Chondrocyte (in vitro differentiated cells): ENCODE measurements around the gene ADPRS. TPM values are rescaled to one million over a fixed set of nuclear protein-coding genes. Genes with fewer than 3 reads are reported as not detected.

Source experiments
- DNase-seq: peaks from one replicate; pipeline ENCODE4 v3.0.0; 2021; ENCODE audit warnings: mixed read lengths, low spot score
- H3K27ac Mint-ChIP-seq: one replicate; pipeline ENCODE4 v1.8.0; 2021; ENCODE audit warnings: mild to moderate bottlenecking, moderate library complexity, mixed read lengths; ENCODE audit not compliant: unreplicated experiment
- H3K27me3 Mint-ChIP-seq: 2 replicates; pipeline ENCODE4 v1.8.0; 2021; ENCODE audit warnings: low read depth, mixed read lengths
- H3K36me3 Mint-ChIP-seq: 2 replicates; pipeline ENCODE4 v1.8.0; 2021; ENCODE audit warnings: low read depth, mixed read lengths
- H3K4me1 Mint-ChIP-seq: 2 replicates; pipeline ENCODE4 v1.8.0; 2021; ENCODE audit warnings: low read depth, mild to moderate bottlenecking, mixed read lengths
- H3K4me3 Mint-ChIP-seq: one replicate; pipeline ENCODE4 v1.8.0; 2021; ENCODE audit warnings: mild to moderate bottlenecking, moderate library complexity, mixed read lengths; ENCODE audit not compliant: unreplicated experiment
- H3K9me3 Mint-ChIP-seq: 2 replicates; pipeline ENCODE4 v1.8.0; 2021; ENCODE audit warnings: low read depth, mixed read lengths
- total RNA-seq: library from RNA; stranded (reverse); gene quantifications from 3 replicates; pipeline ENCODE4 v1.2.1, GENCODE V29; 2021
- TF ChIP-seq, protein P1 (sequence below): fragments of 200-600 bp; sonication (generic); IDR thresholded peaks from 2 replicates; pipeline ENCODE4 v1.5.0; 2021; ENCODE audit warnings: antibody characterized with exemption, mild to moderate bottlenecking, moderate library complexity

ADPRS gene
- total RNA-seq, 1 donor from 2014 or later = 26.9 TPM

DNA sequence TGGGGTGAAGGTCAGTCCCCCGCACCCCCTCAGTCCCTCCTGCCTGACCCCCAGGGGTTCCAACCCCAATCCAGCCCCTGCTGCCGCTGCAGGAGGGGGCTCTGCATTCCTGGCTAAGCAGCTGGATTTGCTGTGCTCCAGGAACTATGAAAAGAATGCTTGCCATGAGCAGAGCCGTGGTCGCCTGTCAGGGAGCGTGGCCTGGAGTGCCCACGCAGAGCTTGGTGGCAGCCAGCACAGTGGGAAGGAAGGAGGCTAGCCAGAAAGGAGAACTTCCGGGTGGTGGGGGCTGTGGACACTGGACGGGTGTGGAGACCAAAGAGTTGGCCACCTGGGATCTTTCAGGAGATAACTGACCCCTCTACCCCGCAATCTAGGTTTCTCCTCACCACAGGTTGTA, 30.8 kb downstream of the ADPRS start:
- no peak for DNase-seq
- TF ChIP-seq, protein P1, sequence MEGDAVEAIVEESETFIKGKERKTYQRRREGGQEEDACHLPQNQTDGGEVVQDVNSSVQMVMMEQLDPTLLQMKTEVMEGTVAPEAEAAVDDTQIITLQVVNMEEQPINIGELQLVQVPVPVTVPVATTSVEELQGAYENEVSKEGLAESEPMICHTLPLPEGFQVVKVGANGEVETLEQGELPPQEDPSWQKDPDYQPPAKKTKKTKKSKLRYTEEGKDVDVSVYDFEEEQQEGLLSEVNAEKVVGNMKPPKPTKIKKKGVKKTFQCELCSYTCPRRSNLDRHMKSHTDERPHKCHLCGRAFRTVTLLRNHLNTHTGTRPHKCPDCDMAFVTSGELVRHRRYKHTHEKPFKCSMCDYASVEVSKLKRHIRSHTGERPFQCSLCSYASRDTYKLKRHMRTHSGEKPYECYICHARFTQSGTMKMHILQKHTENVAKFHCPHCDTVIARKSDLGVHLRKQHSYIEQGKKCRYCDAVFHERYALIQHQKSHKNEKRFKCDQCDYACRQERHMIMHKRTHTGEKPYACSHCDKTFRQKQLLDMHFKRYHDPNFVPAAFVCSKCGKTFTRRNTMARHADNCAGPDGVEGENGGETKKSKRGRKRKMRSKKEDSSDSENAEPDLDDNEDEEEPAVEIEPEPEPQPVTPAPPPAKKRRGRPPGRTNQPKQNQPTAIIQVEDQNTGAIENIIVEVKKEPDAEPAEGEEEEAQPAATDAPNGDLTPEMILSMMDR = no peak
- Mint-ChIP-seq H3K27me3 (peaks cover 1% of the 10 kb centered on the region), H3K9me3 (no peaks in the 10 kb centered on the region), H3K36me3 (no peaks in the 10 kb centered on the region), H3K4me3 (no peak overlapping the region), H3K27ac (peak overlapping the region; percentile 67), H3K4me1 (peaks cover 55% of the 10 kb centered on the region)

DNA sequence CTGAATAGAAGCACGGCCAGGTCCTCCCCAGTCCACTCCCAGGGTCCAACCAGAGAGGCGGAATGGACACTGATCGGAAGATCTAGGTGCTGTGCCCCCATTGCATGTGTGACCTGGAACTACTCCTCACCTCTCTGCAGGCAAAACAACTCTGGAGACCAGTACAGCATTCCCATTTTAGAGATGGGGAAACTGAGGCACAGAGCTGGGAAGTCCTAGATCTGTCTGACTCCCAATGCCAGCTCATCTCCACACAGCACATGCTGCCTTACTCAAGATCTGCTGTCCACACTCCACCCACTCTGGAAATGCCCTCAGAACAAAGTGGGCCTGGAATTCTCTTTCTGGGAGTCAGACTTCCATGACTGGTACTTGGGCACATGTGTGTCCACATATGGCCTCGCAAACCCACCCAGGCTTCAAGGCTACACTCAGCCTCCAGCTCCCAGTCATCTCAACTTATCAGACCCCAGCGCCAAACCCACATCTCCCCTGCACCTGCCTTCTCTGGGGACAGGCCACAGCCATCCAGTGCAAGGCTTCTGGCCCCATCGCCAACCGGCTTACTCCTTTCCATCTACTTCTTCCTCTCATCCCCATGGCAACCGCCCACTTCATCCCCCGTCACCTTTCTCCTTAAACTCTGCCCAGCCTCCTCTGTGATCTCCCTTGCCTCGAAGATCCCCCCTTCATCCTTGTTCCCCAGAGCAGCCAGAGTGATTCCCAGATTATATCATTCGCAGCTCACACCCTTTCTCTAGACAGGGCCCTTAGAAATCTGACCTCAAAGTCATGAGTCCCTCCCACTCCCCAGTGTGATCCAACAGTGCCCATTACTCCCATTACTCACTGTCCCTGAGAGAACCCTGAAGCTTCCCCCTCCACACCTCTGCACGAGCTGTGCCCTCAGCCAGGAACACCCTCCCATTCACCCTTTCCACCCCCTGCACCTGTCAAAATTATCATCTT, 33.7 kb downstream of the ADPRS start:
- no peak overlapping the region for H3K4me3 Mint-ChIP-seq
- no peaks in the 10 kb centered on the region for H3K36me3 Mint-ChIP-seq
- H3K9me3 Mint-ChIP-seq = no peaks in the 10 kb centered on the region
- TF ChIP-seq, protein P1 = no peak
- peaks cover 47% of the 10 kb centered on the region for H3K4me1 Mint-ChIP-seq
- no peak for DNase-seq
- H3K27me3 Mint-ChIP-seq = peaks cover 2% of the 10 kb centered on the region
- H3K27ac Mint-ChIP-seq = peak overlapping the region; percentile 25

DNA sequence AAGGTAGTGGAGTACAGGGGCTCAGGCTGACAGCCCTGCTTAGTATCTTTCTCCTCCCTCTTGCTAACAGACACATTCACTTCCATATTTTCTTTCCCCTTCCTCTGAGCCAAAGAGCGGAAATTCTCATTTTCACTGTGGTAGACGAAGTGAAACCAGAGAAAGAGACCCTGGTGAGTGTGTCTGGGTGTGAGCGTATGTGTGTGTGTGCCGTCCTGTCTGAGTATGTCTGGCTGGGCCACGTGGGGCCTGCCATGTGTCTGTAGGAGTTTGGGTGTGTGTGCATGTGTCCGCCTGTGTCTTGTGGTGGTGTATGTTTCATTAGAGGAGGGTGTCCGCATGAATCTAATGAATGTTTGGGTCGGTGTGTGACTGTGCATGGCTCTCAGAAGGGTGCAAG, 34.7 kb downstream of the ADPRS start:
- peak overlapping the region; percentile 4 for H3K4me3 Mint-ChIP-seq
- peak overlapping the region; percentile 46 for H3K27ac Mint-ChIP-seq
- H3K27me3 Mint-ChIP-seq = peaks cover 2% of the 10 kb centered on the region
- DNase-seq = no peak
- peaks cover 51% of the 10 kb centered on the region for H3K4me1 Mint-ChIP-seq
- no peaks in the 10 kb centered on the region for H3K36me3 Mint-ChIP-seq
- H3K9me3 Mint-ChIP-seq = no peaks in the 10 kb centered on the region
- TF ChIP-seq, protein P1 = no peak

DNA sequence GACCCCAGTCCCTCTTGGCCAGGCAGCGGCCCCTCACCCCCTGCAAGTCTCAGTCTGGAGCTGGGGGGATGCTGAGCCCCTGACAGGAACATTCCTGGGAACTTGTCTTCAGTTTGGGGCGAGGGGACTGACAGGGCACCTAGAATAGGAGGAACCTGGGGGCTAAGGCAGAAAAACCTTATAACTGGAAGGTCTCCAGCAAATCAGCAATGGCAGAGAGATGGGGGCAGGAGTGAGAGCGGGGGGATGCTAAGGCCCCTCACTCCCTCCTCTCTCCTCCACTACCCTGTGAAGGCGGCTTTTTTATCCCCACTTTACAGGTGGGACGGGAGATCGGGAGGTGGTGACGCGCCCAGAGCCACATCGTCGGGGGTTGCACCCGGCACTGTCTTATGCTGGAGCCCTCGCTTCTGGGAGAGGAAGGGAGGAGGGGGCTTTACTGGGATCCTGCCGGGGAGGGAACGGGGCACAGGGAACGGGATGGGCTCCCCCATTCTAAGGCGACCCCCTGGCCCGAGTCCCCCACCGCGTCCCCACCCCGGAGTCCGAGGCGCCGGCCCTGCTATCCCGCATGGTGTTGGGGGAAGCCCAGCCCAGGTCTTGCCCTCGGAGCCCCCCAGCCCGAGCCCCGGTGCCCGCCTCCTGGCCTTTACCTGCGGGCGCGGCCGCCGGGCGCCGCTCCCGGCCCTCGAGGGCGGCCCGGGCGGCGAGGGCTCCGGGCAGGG, 35.9 kb downstream of the ADPRS start:
- peak overlapping the region; percentile 69 for H3K4me3 Mint-ChIP-seq
- H3K36me3 Mint-ChIP-seq = no peaks in the 10 kb centered on the region
- no peaks in the 10 kb centered on the region for H3K9me3 Mint-ChIP-seq
- H3K27me3 Mint-ChIP-seq = peaks cover 2% of the 10 kb centered on the region
- TF ChIP-seq, protein P1 = no peak
- H3K4me1 Mint-ChIP-seq = peaks cover 45% of the 10 kb centered on the region
- DNase-seq = no peak
- H3K27ac Mint-ChIP-seq = no peak overlapping the region
